Effector memory CD8-positive, alpha-beta T cell (primary cell): ENCODE data around the gene DUSP12.

ENCODE experiments used
- ATAC-seq: fragments of 150-1000 bp; cut with Tn5 transposase; replicated peaks from 2 replicates; pipeline ENCODE4 v1.10.0; 2021; ENCODE audit warnings: mild to moderate bottlenecking, moderate library complexity
- DNase-seq, 3 experiments: peaks; one replicate each; pipeline ENCODE4 v3.0.0; 2021
- H3K27ac Mint-ChIP-seq, 2 donors: one replicate each; pipeline ENCODE4 v1.8.0; 2022; ENCODE audit warnings: mild to moderate bottlenecking in 2 of 2, mixed read lengths in 2 of 2, moderate library complexity in 2 of 2
- H3K27me3 Mint-ChIP-seq, 2 donors: one replicate each; pipeline ENCODE4 v1.8.0; 2022; ENCODE audit warnings: mixed read lengths in 2 of 2
- H3K36me3 Mint-ChIP-seq: one replicate; pipeline ENCODE4 v1.8.0; 2022; ENCODE audit warnings: mild to moderate bottlenecking, moderate library complexity, mixed read lengths; ENCODE audit not compliant: insufficient read depth
- H3K4me1 Mint-ChIP-seq, 2 donors: one replicate each; pipeline ENCODE4 v1.8.0; 2022; ENCODE audit warnings: low read depth in 2 of 2, mixed read lengths in 2 of 2
- H3K4me3 Mint-ChIP-seq, 2 donors: one replicate each; pipeline ENCODE4 v1.8.0; 2022; ENCODE audit warnings: mild to moderate bottlenecking in 2 of 2, mixed read lengths in 2 of 2, moderate library complexity in 2 of 2
- H3K9me3 Mint-ChIP-seq, 2 donors: one replicate each; pipeline ENCODE4 v1.8.0; 2022; ENCODE audit warnings: mixed read lengths in 2 of 2

DUSP12 gene

GRCh38 chr1:161733526-161733925 lies 16.1 kb upstream of the DUSP12 start:
- Mint-ChIP-seq H3K27ac (no peak overlapping the region), H3K4me3 (no peak overlapping the region), H3K4me1 (peaks cover 12 to 33% of the 10 kb centered on the region in 2 donors), H3K27me3 (no peaks in the 10 kb centered on the region), H3K36me3 (no peaks in the 10 kb centered on the region), H3K9me3 (no peaks in the 10 kb centered on the region)
- ATAC-seq = no peak
- DNase-seq = no peak

- peaks cover 19 to 38% of the 10 kb centered on the region in 2 donors for H3K4me1 Mint-ChIP-seq
- peak overlapping the region in 1 of 2 donors; percentile 69 for H3K27ac Mint-ChIP-seq
Observed at GRCh38 chr1:161735837-161736236, 13.7 kb upstream of the DUSP12 start.

GRCh38 chr1:161736335-161736969 lies 13.1 kb upstream of the DUSP12 start:
- H3K27ac Mint-ChIP-seq = peak overlapping the region in 1 of 2 donors; percentile 69
- ATAC-seq (no peak), DNase-seq (no peak)

More at GRCh38 chr1:161735837-161736236, 13.7 kb upstream of the DUSP12 start:
- Mint-ChIP-seq H3K4me3 (peak overlapping the region in 1 of 2 donors; percentile 2), H3K27me3 (no peaks in the 10 kb centered on the region), H3K9me3 (no peaks in the 10 kb centered on the region), H3K36me3 (peaks cover 5% of the 10 kb centered on the region)
- no peak for ATAC-seq
- no peak for DNase-seq

GRCh38 chr1:161737625-161738024 lies 12.0 kb upstream of the DUSP12 start:
- peaks cover 21 to 41% of the 10 kb centered on the region in 2 donors for H3K4me1 Mint-ChIP-seq
- H3K9me3 Mint-ChIP-seq = no peaks in the 10 kb centered on the region
- H3K36me3 Mint-ChIP-seq = peaks cover 5% of the 10 kb centered on the region
- no peak overlapping the region for H3K4me3 Mint-ChIP-seq
- no peaks in the 10 kb centered on the region for H3K27me3 Mint-ChIP-seq
- no peak overlapping the region for H3K27ac Mint-ChIP-seq
- ATAC-seq (no peak), DNase-seq (no peak)

More at GRCh38 chr1:161736335-161736969, 13.1 kb upstream of the DUSP12 start:
- Mint-ChIP-seq H3K27me3 (no peaks in the 10 kb centered on the region), H3K36me3 (peaks cover 5% of the 10 kb centered on the region), H3K9me3 (no peaks in the 10 kb centered on the region), H3K4me1 (peaks cover 21 to 42% of the 10 kb centered on the region in 2 donors), H3K4me3 (peak overlapping the region in 1 of 2 donors; percentile 2)

GRCh38 chr1:161738627-161739287 lies 10.8 kb upstream of the DUSP12 start:
- Mint-ChIP-seq H3K27ac (peak overlapping the region; percentile 82 to 89), H3K9me3 (no peaks in the 10 kb centered on the region), H3K36me3 (peaks cover 5% of the 10 kb centered on the region), H3K27me3 (no peaks in the 10 kb centered on the region), H3K4me1 (peaks cover 21 to 41% of the 10 kb centered on the region in 2 donors), H3K4me3 (peak overlapping the region; percentile 48 to 78)
- DNase-seq (peak; percentile 63 to 71 (median 64)), ATAC-seq (peak; percentile 96)

- Mint-ChIP-seq H3K9me3 (no peaks in the 10 kb centered on the region), H3K36me3 (peaks cover 5% of the 10 kb centered on the region), H3K4me1 (peaks cover 21 to 41% of the 10 kb centered on the region in 2 donors), H3K27me3 (no peaks in the 10 kb centered on the region), H3K27ac (peak overlapping the region; percentile 82 to 89), H3K4me3 (peak overlapping the region in 1 of 2 donors; percentile 78)
- DNase-seq (no peak), ATAC-seq (no peak)
Observed at GRCh38 chr1:161739865-161740566, 9.6 kb upstream of the DUSP12 start.

- no peak for ATAC-seq
- H3K27me3 Mint-ChIP-seq = no peaks in the 10 kb centered on the region
- peak overlapping the region; percentile 7 to 32 for H3K27ac Mint-ChIP-seq
- peaks cover 21 to 41% of the 10 kb centered on the region in 2 donors for H3K4me1 Mint-ChIP-seq
- no peaks in the 10 kb centered on the region for H3K9me3 Mint-ChIP-seq
- no peak for DNase-seq
- H3K36me3 Mint-ChIP-seq = peaks cover 5% of the 10 kb centered on the region
- no peak overlapping the region for H3K4me3 Mint-ChIP-seq
Observed at GRCh38 chr1:161740921-161741320, 8.7 kb upstream of the DUSP12 start.

- no peaks in the 10 kb centered on the region for H3K9me3 Mint-ChIP-seq
- H3K4me1 Mint-ChIP-seq = peaks cover 21 to 35% of the 10 kb centered on the region in 2 donors
- no peak for ATAC-seq
- peaks cover 5% of the 10 kb centered on the region for H3K36me3 Mint-ChIP-seq
- H3K27ac Mint-ChIP-seq = no peak overlapping the region
- no peak for DNase-seq
- no peak overlapping the region for H3K4me3 Mint-ChIP-seq
- H3K27me3 Mint-ChIP-seq = no peaks in the 10 kb centered on the region
Observed at GRCh38 chr1:161743231-161743630, 6.4 kb upstream of the DUSP12 start.

- ATAC-seq (no peak), DNase-seq (no peak)
- Mint-ChIP-seq H3K36me3 (peaks cover 21% of the 10 kb centered on the region), H3K4me1 (peaks cover 17 to 21% of the 10 kb centered on the region in 2 donors), H3K27me3 (no peaks in the 10 kb centered on the region), H3K4me3 (no peak overlapping the region), H3K9me3 (no peaks in the 10 kb centered on the region), H3K27ac (no peak overlapping the region)
Observed at GRCh38 chr1:161747801-161748200, 1.8 kb upstream of the DUSP12 start.

- ATAC-seq (peak; percentile 30), DNase-seq (peak; percentile 31 to 38 (median 35))
- H3K36me3 Mint-ChIP-seq = peaks cover 21% of the 10 kb centered on the region
- H3K27me3 Mint-ChIP-seq = no peaks in the 10 kb centered on the region
- no peak overlapping the region for H3K27ac Mint-ChIP-seq
- peaks cover 19 to 20% of the 10 kb centered on the region in 2 donors for H3K4me1 Mint-ChIP-seq
- H3K4me3 Mint-ChIP-seq = peak overlapping the region; percentile 44 to 75
- H3K9me3 Mint-ChIP-seq = no peaks in the 10 kb centered on the region
Observed at GRCh38 chr1:161763522-161764098, 14.0 kb downstream of the DUSP12 start.

GRCh38 chr1:161766102-161766981 lies 16.8 kb downstream of the DUSP12 start, which contains the start of gene ATF6:
Gene ATF6 (plus strand): TSS chr1:161766320. CDS start chr1:161766361, 41 bp downstream.
- Mint-ChIP-seq H3K27ac (peak within 1 kb of the TSS; percentile 98), H3K4me3 (peak within 1 kb of the TSS; percentile 95 to 97), H3K9me3 (no peaks in the 10 kb centered on the region), H3K27me3 (no peaks in the 10 kb centered on the region), H3K4me1 (peaks cover 22 to 24% of the 10 kb centered on the region in 2 donors), H3K36me3 (peaks cover 17% of the 10 kb centered on the region)
- ATAC-seq (peak; percentile 80), DNase-seq (peak; percentile 67 to 78 (median 68))

GRCh38 chr1:161768461-161768860 lies 18.9 kb downstream of the DUSP12 start:
- no peak for ATAC-seq
- H3K9me3 Mint-ChIP-seq = no peaks in the 10 kb centered on the region
- H3K27ac Mint-ChIP-seq = peak overlapping the region in 1 of 2 donors; percentile 9
- H3K27me3 Mint-ChIP-seq = no peaks in the 10 kb centered on the region
- H3K36me3 Mint-ChIP-seq = peaks cover 17% of the 10 kb centered on the region
- H3K4me3 Mint-ChIP-seq = peak overlapping the region in 1 of 2 donors; percentile 97
- DNase-seq = no peak
- peaks cover 21% of the 10 kb centered on the region in 2 donors for H3K4me1 Mint-ChIP-seq
